Measurements from ENCODE around the gene HAND2.

DNA sequence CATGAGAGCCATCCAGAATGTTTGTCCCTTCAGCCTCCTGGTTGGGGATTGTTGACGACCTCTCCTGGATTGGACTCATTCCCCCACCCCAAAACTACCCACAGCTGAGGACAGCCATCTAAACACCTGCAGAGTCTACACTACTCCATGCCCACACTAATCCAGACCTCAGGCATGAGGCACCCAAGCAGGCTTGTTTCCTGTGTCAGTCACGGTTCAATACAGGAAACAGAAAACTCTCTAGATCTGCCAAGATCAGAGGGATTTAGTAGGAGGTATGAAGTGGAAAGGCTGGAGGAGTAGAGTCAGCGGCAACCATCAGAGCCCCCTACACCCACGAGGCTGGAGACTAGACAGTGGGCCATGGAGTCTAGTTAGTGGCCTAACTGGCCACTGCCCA lies 37.7 kb downstream of the HAND2 start:
- TF ChIP-seq, protein P1, sequence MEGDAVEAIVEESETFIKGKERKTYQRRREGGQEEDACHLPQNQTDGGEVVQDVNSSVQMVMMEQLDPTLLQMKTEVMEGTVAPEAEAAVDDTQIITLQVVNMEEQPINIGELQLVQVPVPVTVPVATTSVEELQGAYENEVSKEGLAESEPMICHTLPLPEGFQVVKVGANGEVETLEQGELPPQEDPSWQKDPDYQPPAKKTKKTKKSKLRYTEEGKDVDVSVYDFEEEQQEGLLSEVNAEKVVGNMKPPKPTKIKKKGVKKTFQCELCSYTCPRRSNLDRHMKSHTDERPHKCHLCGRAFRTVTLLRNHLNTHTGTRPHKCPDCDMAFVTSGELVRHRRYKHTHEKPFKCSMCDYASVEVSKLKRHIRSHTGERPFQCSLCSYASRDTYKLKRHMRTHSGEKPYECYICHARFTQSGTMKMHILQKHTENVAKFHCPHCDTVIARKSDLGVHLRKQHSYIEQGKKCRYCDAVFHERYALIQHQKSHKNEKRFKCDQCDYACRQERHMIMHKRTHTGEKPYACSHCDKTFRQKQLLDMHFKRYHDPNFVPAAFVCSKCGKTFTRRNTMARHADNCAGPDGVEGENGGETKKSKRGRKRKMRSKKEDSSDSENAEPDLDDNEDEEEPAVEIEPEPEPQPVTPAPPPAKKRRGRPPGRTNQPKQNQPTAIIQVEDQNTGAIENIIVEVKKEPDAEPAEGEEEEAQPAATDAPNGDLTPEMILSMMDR (IDR thresholded peaks at IDR 0.05; ENCODE audit: low read depth, low read length): no peak
- TF ChIP-seq POLR2A (IDR thresholded peaks at IDR 0.05; ENCODE audit: extremely low read depth, insufficient read length): no peak

Measured in NB4 (cell line).